Prostate gland (tissue), 2 donors: Measurements from ENCODE around the gene PVR.

Source experiments
- POLR2A ChIP-seq: fragments of 450-650 bp; IDR thresholded peaks from one replicate; pipeline ENCODE4 v1.6.1; 2016; ENCODE audit warnings: antibody characterized with exemption, mild to moderate bottlenecking
- POLR2AphosphoS5 ChIP-seq: sonication (generic); formaldehyde crosslinking; IDR thresholded peaks from one replicate; pipeline ENCODE4 v1.6.1; 2017; ENCODE audit warnings: antibody characterized with exemption
- TF ChIP-seq, protein P1 (sequence below), 4 experiments: fragments of 200-600 bp in 2 of 4; fragments of 450-650 bp in 2 of 4; sonication (generic) in 2 of 4; IDR thresholded peaks; 1 replicate in 3 of 4; 2 replicates in 1 of 4; pipeline ENCODE4 v1.5.1; 2016 to 2019; ENCODE audit warnings: antibody characterized with exemption in 4 of 4, mild to moderate bottlenecking in 2 of 4, moderate library complexity in 2 of 4

GRCh38 chr19:44607917-44608316 is 35.8 kb upstream of the PVR start:
- TF ChIP-seq POLR2A (no peak), POLR2AphosphoS5 (no peak)
- TF ChIP-seq, protein P1, sequence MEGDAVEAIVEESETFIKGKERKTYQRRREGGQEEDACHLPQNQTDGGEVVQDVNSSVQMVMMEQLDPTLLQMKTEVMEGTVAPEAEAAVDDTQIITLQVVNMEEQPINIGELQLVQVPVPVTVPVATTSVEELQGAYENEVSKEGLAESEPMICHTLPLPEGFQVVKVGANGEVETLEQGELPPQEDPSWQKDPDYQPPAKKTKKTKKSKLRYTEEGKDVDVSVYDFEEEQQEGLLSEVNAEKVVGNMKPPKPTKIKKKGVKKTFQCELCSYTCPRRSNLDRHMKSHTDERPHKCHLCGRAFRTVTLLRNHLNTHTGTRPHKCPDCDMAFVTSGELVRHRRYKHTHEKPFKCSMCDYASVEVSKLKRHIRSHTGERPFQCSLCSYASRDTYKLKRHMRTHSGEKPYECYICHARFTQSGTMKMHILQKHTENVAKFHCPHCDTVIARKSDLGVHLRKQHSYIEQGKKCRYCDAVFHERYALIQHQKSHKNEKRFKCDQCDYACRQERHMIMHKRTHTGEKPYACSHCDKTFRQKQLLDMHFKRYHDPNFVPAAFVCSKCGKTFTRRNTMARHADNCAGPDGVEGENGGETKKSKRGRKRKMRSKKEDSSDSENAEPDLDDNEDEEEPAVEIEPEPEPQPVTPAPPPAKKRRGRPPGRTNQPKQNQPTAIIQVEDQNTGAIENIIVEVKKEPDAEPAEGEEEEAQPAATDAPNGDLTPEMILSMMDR (IDR thresholded peaks at IDR 0.05), result no peak
